ENCODE results near the gene MEF2C. TPM values are rescaled to one million over a fixed set of nuclear protein-coding genes. Genes with fewer than 3 reads are reported as not detected.

Gene MEF2C
- total RNA-seq, 1 donor from 2014 or later: 42.0 TPM

DNA sequence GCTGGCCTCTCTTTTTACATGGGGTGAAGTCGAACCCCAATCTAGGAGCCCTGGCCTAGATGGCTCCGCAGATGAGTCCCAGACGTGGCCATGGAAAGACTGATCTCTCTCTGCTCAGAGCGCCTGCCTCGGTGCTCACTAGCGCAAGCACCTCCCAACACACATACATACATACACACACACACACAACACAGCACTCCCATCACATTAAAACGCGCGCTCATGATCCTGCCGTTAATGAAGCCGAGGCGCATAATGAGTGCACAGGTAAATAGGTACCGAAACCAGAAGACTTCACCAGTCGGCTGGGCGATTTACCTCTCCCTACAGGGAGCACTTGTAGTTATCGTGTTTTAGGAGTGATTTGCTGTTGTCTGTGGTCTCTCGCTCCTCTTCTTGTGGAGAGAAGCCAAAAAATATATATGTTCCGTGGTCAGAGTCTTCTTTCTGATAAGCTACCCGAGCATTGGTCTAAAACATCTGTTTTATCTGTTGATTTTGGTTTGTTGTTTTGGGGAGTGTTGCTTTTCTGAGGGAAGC lies 207.7 kb downstream of the MEF2C start:
- intact Hi-C loops (cut with DNase I): loop anchor here (5.0 kb wide), 1 partner anchor 893 kb away; no protein-coding TSS in a partner anchor
- peak overlapping the region; percentile 49 for H3K4me3 ChIP-seq
- no peak for TF ChIP-seq CTCF (IDR thresholded peaks at IDR 0.05)

GRCh38 chr5:88674356-88675167 lies 208.4 kb downstream of the MEF2C start:
- Histone ChIP-seq H3K36me3 (no peaks in the 10 kb centered on the region), H3K9me3 (no peaks in the 10 kb centered on the region), H3K4me3 (peak overlapping the region; percentile 49), H3K27ac (no peak overlapping the region), H3K27me3 (ENCODE audit: low read depth) (peaks cover 97% of the 10 kb centered on the region), H3K4me1 (peaks cover 20% of the 10 kb centered on the region)
- peak; percentile 55 to 70 for ATAC-seq
- intact Hi-C loops (cut with DNase I): loop anchor here (5.0 kb wide), 1 partner anchor 892 kb away; no protein-coding TSS in a partner anchor
- DNase-seq: no peak
- no peak for TF ChIP-seq CTCF (IDR thresholded peaks at IDR 0.05)

More for the DNA sequence above, 207.7 kb downstream of the MEF2C start:
- DNase-seq (no peak), ATAC-seq (peak; percentile 16 to 33)
- Histone ChIP-seq H3K9me3 (no peaks in the 10 kb centered on the region), H3K4me1 (peaks cover 25% of the 10 kb centered on the region), H3K36me3 (no peaks in the 10 kb centered on the region), H3K27ac (no peak overlapping the region), H3K27me3 (ENCODE audit: low read depth) (peaks cover 97% of the 10 kb centered on the region)

- Histone ChIP-seq H3K36me3 (no peaks in the 10 kb centered on the region), H3K27ac (no peak overlapping the region), H3K9me3 (no peaks in the 10 kb centered on the region), H3K4me1 (peaks cover 20% of the 10 kb centered on the region), H3K27me3 (ENCODE audit: low read depth) (peaks cover 97% of the 10 kb centered on the region), H3K4me3 (no peak overlapping the region)
- intact Hi-C loops (cut with DNase I): no loop called here
- no peak for TF ChIP-seq CTCF (IDR thresholded peaks at IDR 0.05)
- no peak for DNase-seq
- ATAC-seq: no peak
These were observed 209.5 kb downstream of the MEF2C start for GRCh38 chr5:88673253-88674105.

GRCh38 chr5:88672644-88673252 lies 210.2 kb downstream of the MEF2C start:
- Histone ChIP-seq H3K27ac (no peak overlapping the region), H3K4me1 (peaks cover 20% of the 10 kb centered on the region), H3K4me3 (no peak overlapping the region), H3K27me3 (ENCODE audit: low read depth) (peaks cover 97% of the 10 kb centered on the region), H3K9me3 (no peaks in the 10 kb centered on the region), H3K36me3 (no peaks in the 10 kb centered on the region)
- no peak for ATAC-seq
- DNase-seq: no peak
- intact Hi-C loops (cut with DNase I): no loop called here
- TF ChIP-seq CTCF (IDR thresholded peaks at IDR 0.05): no peak

Measured in lower lobe of right lung (tissue), 2 donors.